ENCODE results near the gene BPI.

DNA sequence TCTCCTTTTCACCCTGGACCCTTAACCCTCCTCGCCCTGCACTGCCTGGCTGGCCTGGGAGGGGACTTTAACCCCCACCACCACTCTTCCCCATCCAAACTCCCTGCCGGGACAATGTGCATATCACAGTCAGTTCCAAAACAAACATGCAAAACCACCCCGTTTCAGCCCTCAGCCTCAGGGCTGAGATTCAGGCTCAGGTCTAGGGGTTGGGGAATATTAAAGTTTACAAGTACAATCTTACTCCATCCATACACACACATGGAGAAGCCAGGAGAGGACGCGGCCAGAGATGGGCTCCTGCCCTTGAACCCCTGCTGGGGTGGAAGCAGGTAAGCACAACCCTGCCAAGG is 44.0 kb upstream of the BPI start:
- TF ChIP-seq, protein P1, sequence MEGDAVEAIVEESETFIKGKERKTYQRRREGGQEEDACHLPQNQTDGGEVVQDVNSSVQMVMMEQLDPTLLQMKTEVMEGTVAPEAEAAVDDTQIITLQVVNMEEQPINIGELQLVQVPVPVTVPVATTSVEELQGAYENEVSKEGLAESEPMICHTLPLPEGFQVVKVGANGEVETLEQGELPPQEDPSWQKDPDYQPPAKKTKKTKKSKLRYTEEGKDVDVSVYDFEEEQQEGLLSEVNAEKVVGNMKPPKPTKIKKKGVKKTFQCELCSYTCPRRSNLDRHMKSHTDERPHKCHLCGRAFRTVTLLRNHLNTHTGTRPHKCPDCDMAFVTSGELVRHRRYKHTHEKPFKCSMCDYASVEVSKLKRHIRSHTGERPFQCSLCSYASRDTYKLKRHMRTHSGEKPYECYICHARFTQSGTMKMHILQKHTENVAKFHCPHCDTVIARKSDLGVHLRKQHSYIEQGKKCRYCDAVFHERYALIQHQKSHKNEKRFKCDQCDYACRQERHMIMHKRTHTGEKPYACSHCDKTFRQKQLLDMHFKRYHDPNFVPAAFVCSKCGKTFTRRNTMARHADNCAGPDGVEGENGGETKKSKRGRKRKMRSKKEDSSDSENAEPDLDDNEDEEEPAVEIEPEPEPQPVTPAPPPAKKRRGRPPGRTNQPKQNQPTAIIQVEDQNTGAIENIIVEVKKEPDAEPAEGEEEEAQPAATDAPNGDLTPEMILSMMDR (IDR thresholded peaks at IDR 0.05), result no peak
- TF ChIP-seq SIN3A (IDR thresholded peaks at IDR 0.05; ENCODE audit: borderline replicate concordance, insufficient read depth, low read depth, low read length) (no peak), POLR2AphosphoS5 (IDR thresholded peaks at IDR 0.05; ENCODE audit: low read depth, low read length) (no peak), TCF7L2 (IDR thresholded peaks at IDR 0.05; ENCODE audit: low read depth, low read length) (no peak)
- TF ChIP-seq, protein P2, sequence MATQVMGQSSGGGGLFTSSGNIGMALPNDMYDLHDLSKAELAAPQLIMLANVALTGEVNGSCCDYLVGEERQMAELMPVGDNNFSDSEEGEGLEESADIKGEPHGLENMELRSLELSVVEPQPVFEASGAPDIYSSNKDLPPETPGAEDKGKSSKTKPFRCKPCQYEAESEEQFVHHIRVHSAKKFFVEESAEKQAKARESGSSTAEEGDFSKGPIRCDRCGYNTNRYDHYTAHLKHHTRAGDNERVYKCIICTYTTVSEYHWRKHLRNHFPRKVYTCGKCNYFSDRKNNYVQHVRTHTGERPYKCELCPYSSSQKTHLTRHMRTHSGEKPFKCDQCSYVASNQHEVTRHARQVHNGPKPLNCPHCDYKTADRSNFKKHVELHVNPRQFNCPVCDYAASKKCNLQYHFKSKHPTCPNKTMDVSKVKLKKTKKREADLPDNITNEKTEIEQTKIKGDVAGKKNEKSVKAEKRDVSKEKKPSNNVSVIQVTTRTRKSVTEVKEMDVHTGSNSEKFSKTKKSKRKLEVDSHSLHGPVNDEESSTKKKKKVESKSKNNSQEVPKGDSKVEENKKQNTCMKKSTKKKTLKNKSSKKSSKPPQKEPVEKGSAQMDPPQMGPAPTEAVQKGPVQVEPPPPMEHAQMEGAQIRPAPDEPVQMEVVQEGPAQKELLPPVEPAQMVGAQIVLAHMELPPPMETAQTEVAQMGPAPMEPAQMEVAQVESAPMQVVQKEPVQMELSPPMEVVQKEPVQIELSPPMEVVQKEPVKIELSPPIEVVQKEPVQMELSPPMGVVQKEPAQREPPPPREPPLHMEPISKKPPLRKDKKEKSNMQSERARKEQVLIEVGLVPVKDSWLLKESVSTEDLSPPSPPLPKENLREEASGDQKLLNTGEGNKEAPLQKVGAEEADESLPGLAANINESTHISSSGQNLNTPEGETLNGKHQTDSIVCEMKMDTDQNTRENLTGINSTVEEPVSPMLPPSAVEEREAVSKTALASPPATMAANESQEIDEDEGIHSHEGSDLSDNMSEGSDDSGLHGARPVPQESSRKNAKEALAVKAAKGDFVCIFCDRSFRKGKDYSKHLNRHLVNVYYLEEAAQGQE (IDR thresholded peaks at IDR 0.05; ENCODE audit: insufficient read depth in 1 of 2, low read depth in 2 of 2, low read length in 1 of 2), result no peak

All from Panc1 (cell line).